Psoas muscle (tissue), 8 donors: ENCODE results near the gene CHST15. TPM values are rescaled to one million over a fixed set of nuclear protein-coding genes. Genes with fewer than 3 reads are reported as not detected.

Source experiments
- ATAC-seq, 4 donors: fragments of 200-7000 bp; cut with Tn5 transposase; one replicate each; pipeline ENCODE4 v1.9.1; 2020; ENCODE audit warnings: moderate library complexity in 3 of 4, mild to moderate bottlenecking in 2 of 4
- DNase-seq, 2 donors: peaks; one replicate each; pipeline ENCODE4 v3.0.0-alpha.2; 2020
- H3K27ac ChIP-seq: fragments of 200-600 bp; one replicate; pipeline ENCODE4 v1.8.0; 2022
- H3K27me3 ChIP-seq, 3 donors: fragments of 200-600 bp in 1 of 3; one replicate each; pipeline versions ENCODE4 v1.6.1 to v1.8.0; 2013 to 2022; ENCODE audit warnings: low read length in 2 of 3, mild to moderate bottlenecking in 2 of 3, moderate library complexity in 1 of 3; ENCODE audit not compliant: insufficient read depth in 3 of 3
- H3K36me3 ChIP-seq, 2 donors: fragments of 200-600 bp in 1 of 2; one replicate each; pipeline versions ENCODE4 v1.6.1 to v1.8.0; 2013 to 2022; ENCODE audit warnings: low read depth in 1 of 2, mild to moderate bottlenecking in 1 of 2, moderate library complexity in 1 of 2; ENCODE audit not compliant: insufficient read depth in 1 of 2
- H3K4me1 ChIP-seq: fragments of 200-600 bp; one replicate; pipeline ENCODE4 v1.8.0; 2022
- H3K4me3 ChIP-seq: fragments of 200-600 bp; one replicate; pipeline ENCODE4 v1.8.0; 2022; ENCODE audit warnings: mild to moderate bottlenecking
- H3K9me3 ChIP-seq: fragments of 200-600 bp; one replicate; pipeline ENCODE4 v1.8.0; 2022
- CTCF ChIP-seq: fragments of 200-600 bp; IDR thresholded peaks from one replicate; pipeline ENCODE4 v1.8.0; 2022; ENCODE audit warnings: antibody characterized with exemption
- WGBS, 3 donors: extraction: QIAGEN DNeasy Blood & Tissue Kit; methylation state at CpG; one replicate each; pipeline versions ENCODE4 v1.1.6 to v1.1.7; 2013; 5-methylcytosine and 5-hydroxymethylcytosine counted together
- intact Hi-C, 2 donors: fragments of 100-400 bp; cut with DNase I; formaldehyde crosslinking; loops; one replicate each; pipeline versions ENCODE4 v1.11.0 to v1.14.2; 2022
- polyA plus RNA-seq, 3 donors: library from polyadenylated mRNA; stranded (reverse); fragments of 200-250 nt; gene quantifications; one replicate each; pipeline ENCODE4 v1.2.3, GENCODE V29; 2013
- total RNA-seq, 4 donors: library from RNA; stranded (reverse); fragmentation: NEBNext Ultra II Directional in 2 of 4; extraction: Animal tissue kit (Norgen Biotek cat#: 25700) in 2 of 4; gene quantifications; one replicate each; pipeline versions ENCODE4 v1.2.1 to v1.2.4, GENCODE V29; 2021 to 2023
- donor health status: healthy with polysubstance abuse.
- donor health status: DM: no; HTN: no; CAD: no; lungs with moderate emphysema.
- donor health status: Bipolar disorder and iron deficiency.
- donor health status: healthy.
- donor health status: DM: yes; HTN: yes; CAD: no.
- donor health status: DM: no; HTN: no; CAD: no.
- donor health status: DM: no; HTN: no; CAD: no.
- donor health status: DM: yes; HTN: yes; CAD: no.

Gene CHST15
- total and polyA plus RNA-seq, 7 donors, result 3.6 to 39.2 (median 10.4) TPM

- Histone ChIP-seq H3K36me3 (no peaks in the 10 kb centered on the region), H3K9me3 (no peaks in the 10 kb centered on the region), H3K4me3 (peak overlapping the region; percentile 35), H3K4me1 (peaks cover 6% of the 10 kb centered on the region), H3K27me3 (peaks cover 0 to 34% (median 1%) of the 10 kb centered on the region in 3 donors), H3K27ac (no peak overlapping the region)
- WGBS, 3 donors, result 10 to 12% (median 11%) methylated on average over 25 to 27 of the region's 27 CpGs
- DNase-seq (peak; percentile 54 to 63), ATAC-seq (peak; percentile 45 to 70 (median 61))
- intact Hi-C loops, result loop anchor here (2.0 to 5.0 kb wide), 3 partner anchors 267 to 393 kb away; no protein-coding TSS in a partner anchor
- TF ChIP-seq CTCF, result peak; percentile 36
Observed at GRCh38 chr10:123995461-123996131, 97.8 kb downstream of the CHST15 start.

DNA sequence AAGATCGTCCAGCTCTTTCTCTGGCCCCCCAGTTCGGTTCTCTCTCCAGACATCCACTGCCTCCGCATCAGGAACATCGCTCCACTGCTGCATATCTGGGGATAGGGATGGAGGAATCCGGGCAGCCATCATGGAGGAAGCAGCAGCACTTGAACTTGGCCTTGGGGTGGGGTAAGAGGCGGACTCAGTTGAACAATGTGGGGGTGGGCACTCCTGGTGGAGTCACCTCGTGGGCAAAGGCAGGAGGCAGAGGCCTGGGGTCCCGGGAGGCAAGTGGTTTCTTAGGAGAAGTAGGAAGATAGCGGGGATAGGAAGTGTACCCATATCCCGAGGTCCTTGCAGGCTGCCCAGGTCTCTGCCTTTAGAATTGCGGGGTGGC is 98.3 kb downstream of the CHST15 start:
- Histone ChIP-seq H3K36me3 (no peaks in the 10 kb centered on the region), H3K4me3 (peak overlapping the region; percentile 35), H3K27ac (no peak overlapping the region), H3K27me3 (peaks cover 0 to 36% (median 4%) of the 10 kb centered on the region in 3 donors), H3K4me1 (peaks cover 6% of the 10 kb centered on the region), H3K9me3 (no peaks in the 10 kb centered on the region)
- WGBS, 3 donors, result 21 to 22% (median 22%) methylated on average over 11 of the region's 11 CpGs
- no peak for TF ChIP-seq CTCF
- ATAC-seq, result peak in 2 of 4 donors; percentile 3 to 18
- peak in 1 of 2 donors; percentile 44 for DNase-seq
- intact Hi-C loops, result loop anchor here (2.0 to 5.0 kb wide), 2 partner anchors 267 to 268 kb away; no protein-coding TSS in a partner anchor

GRCh38 chr10:123994417-123995081 is 98.8 kb downstream of the CHST15 start:
- intact Hi-C loops, result loop anchor here (1.0 to 5.0 kb wide), 3 partner anchors 268 to 395 kb away; no protein-coding TSS in a partner anchor
- Histone ChIP-seq H3K9me3 (no peaks in the 10 kb centered on the region), H3K4me3 (peak overlapping the region; percentile 35), H3K4me1 (peaks cover 6% of the 10 kb centered on the region), H3K36me3 (no peaks in the 10 kb centered on the region), H3K27ac (no peak overlapping the region), H3K27me3 (peaks cover 0 to 36% (median 5%) of the 10 kb centered on the region in 3 donors)
- TF ChIP-seq CTCF, result peak; percentile 100
- ATAC-seq (peak; percentile 83 to 90 (median 86)), DNase-seq (peak; percentile 86 to 91)
- WGBS, 3 donors, result 5 to 12% (median 6%) methylated on average over 30 of the region's 30 CpGs

GRCh38 chr10:123993534-123994416 is 99.6 kb downstream of the CHST15 start:
- no peaks in the 10 kb centered on the region for H3K36me3 ChIP-seq
- peak in 1 of 2 donors; percentile 46 for DNase-seq
- H3K27ac ChIP-seq, result no peak overlapping the region
- H3K9me3 ChIP-seq, result no peaks in the 10 kb centered on the region
- H3K4me3 ChIP-seq, result no peak overlapping the region
- WGBS, 3 donors, result 54 to 63% (median 62%) methylated on average over 17 of the region's 17 CpGs
- H3K4me1 ChIP-seq, result peaks cover 6% of the 10 kb centered on the region
- peak in 1 of 4 donors; percentile 6 for ATAC-seq
- intact Hi-C loops, result loop anchor here in 1 of 2 donors (1.0 to 2.0 kb wide), 2 partner anchors 269 to 396 kb away; no protein-coding TSS in a partner anchor
- no peak for TF ChIP-seq CTCF
- H3K27me3 ChIP-seq, result peaks cover 0 to 36% (median 5%) of the 10 kb centered on the region in 3 donors
